GM23338 (cell line): ENCODE measurements around the gene TMC2. TPM values are rescaled to one million over a fixed set of nuclear protein-coding genes. Genes with fewer than 3 reads are reported as not detected.

Source experiments
- ATAC-seq: fragments of 200-7000 bp; cut with Tn5 transposase; 3 replicates; pipeline ENCODE4 v1.9.1; 2020
- DNase-seq: peaks from one replicate; pipeline ENCODE4 v3.0.0-alpha.2; 2015; ENCODE audit warnings: low spot score
- H2AFZ ChIP-seq: fragments of 200-600 bp; sonication (generic); 2 replicates; pipeline ENCODE4 v1.8.0; 2016; ENCODE audit warnings: antibody characterized with exemption, mild to moderate bottlenecking, moderate library complexity
- H3F3A ChIP-seq: fragments of 200-600 bp; sonication (generic); replicated peaks from 2 replicates; pipeline ENCODE4 v1.8.0; 2017; ENCODE audit warnings: antibody characterized with exemption, mixed run types, low read depth
- H3K27ac ChIP-seq: fragments of 200-600 bp; sonication (generic); 2 replicates; pipeline ENCODE4 v1.6.1; 2016; ENCODE audit warnings: low read depth
- H3K27me3 ChIP-seq: fragments of 200-600 bp; sonication (generic); 2 replicates; pipeline ENCODE4 v1.8.0; 2016; ENCODE audit warnings: mild to moderate bottlenecking, mixed run types, moderate library complexity; ENCODE audit not compliant: insufficient read depth
- H3K36me3 ChIP-seq: fragments of 200-600 bp; sonication (generic); 2 replicates; pipeline ENCODE4 v1.8.0; 2016; ENCODE audit warnings: mild to moderate bottlenecking; ENCODE audit not compliant: insufficient read depth
- H3K4me1 ChIP-seq: fragments of 200-600 bp; sonication (generic); 2 replicates; pipeline ENCODE4 v1.8.0; 2016; ENCODE audit warnings: mild to moderate bottlenecking, moderate library complexity; ENCODE audit not compliant: insufficient read depth
- H3K4me2 ChIP-seq: fragments of 200-600 bp; sonication (generic); 2 replicates; pipeline ENCODE4 v1.7.1; 2017; ENCODE audit warnings: mixed run types
- H3K4me3 ChIP-seq: fragments of 200-600 bp; sonication (generic); 2 replicates; pipeline ENCODE4 v1.6.1; 2016; ENCODE audit warnings: mixed run types
- H3K79me2 ChIP-seq: fragments of 200-600 bp; sonication (generic); replicated peaks from 2 replicates; pipeline ENCODE4 v1.8.0; 2017; ENCODE audit warnings: mild to moderate bottlenecking; ENCODE audit not compliant: insufficient read depth
- H3K9me2 ChIP-seq: fragments of 200-600 bp; sonication (generic); 2 replicates; pipeline ENCODE4 v1.8.0; 2017; ENCODE audit not compliant: insufficient read depth
- H4K20me1 ChIP-seq: fragments of 200-600 bp; sonication (generic); replicated peaks from 2 replicates; pipeline ENCODE4 v1.8.0; 2017; ENCODE audit warnings: mild to moderate bottlenecking; ENCODE audit not compliant: insufficient read depth
- H3K27ac Mint-ChIP-seq: 2 replicates; pipeline ENCODE4 v1.8.0; 2020; ENCODE audit warnings: inconsistent platforms, mild to moderate bottlenecking, moderate library complexity, mixed read lengths
- H3K27me3 Mint-ChIP-seq: 3 replicates; pipeline ENCODE4 v1.8.0; 2022; ENCODE audit warnings: low read depth, mild to moderate bottlenecking, moderate library complexity, mixed read lengths, inconsistent platforms; ENCODE audit not compliant: insufficient read depth, poor library complexity
- H3K36me3 Mint-ChIP-seq: 3 replicates; pipeline ENCODE4 v1.8.0; 2021; ENCODE audit warnings: low read depth, mild to moderate bottlenecking, inconsistent platforms, moderate library complexity, mixed read lengths
- H3K4me1 Mint-ChIP-seq: 3 replicates; pipeline ENCODE4 v1.8.0; 2020; ENCODE audit warnings: mild to moderate bottlenecking, inconsistent platforms, mixed read lengths
- H3K4me3 Mint-ChIP-seq: 3 replicates; pipeline ENCODE4 v1.8.0; 2021; ENCODE audit warnings: moderate library complexity, mild to moderate bottlenecking, inconsistent platforms, mixed read lengths
- H3K9me3 Mint-ChIP-seq: 3 replicates; pipeline ENCODE4 v1.8.0; 2020; ENCODE audit warnings: moderate library complexity, mild to moderate bottlenecking, inconsistent platforms, mixed read lengths
- CREB1 ChIP-seq: fragments of 250-450 bp; sonication (Bioruptor Pico); IDR thresholded peaks from 2 replicates; pipeline ENCODE4 v1.5.0; 2020; ENCODE audit warnings: low read depth, mild to moderate bottlenecking, moderate library complexity
- CTCF ChIP-seq, 2 experiments: fragments of 200-600 bp in 1 of 2; sonication (generic) in 1 of 2; conservative IDR thresholded peaks; 2 replicates each; pipeline versions ENCODE4 v1.5.1 to v1.6.1; 2016 to 2017; ENCODE audit warnings: antibody characterized with exemption in 2 of 2, low read depth in 2 of 2, mild to moderate bottlenecking in 2 of 2, moderate library complexity in 1 of 2
- ETS1 ChIP-seq: IDR thresholded peaks from 2 replicates; pipeline ENCODE4 v1.6.1; 2016; ENCODE audit warnings: antibody characterized with exemption
- EZH2 ChIP-seq: fragments of 200-600 bp; sonication (generic); IDR thresholded peaks from one replicate; pipeline ENCODE4 v1.8.0; 2017; ENCODE audit warnings: antibody characterized with exemption, mild to moderate bottlenecking, low read depth; ENCODE audit not compliant: unreplicated experiment
- EZH2phosphoT487 ChIP-seq: fragments of 200-600 bp; sonication (generic); IDR thresholded peaks from one replicate; pipeline ENCODE4 v1.8.1; 2018; ENCODE audit warnings: antibody characterized with exemption; ENCODE audit not compliant: unreplicated experiment
- JUNB ChIP-seq: IDR thresholded peaks from one replicate; pipeline ENCODE4 v1.6.1; 2016; ENCODE audit warnings: antibody characterized with exemption; ENCODE audit not compliant: unreplicated experiment
- NANOG ChIP-seq: IDR thresholded peaks from 2 replicates; pipeline ENCODE4 v1.6.1; 2016; ENCODE audit warnings: antibody characterized with exemption, borderline replicate concordance
- POLR2AphosphoS5 ChIP-seq: IDR thresholded peaks from 2 replicates; pipeline ENCODE4 v1.6.1; 2016; ENCODE audit warnings: antibody characterized with exemption, low read depth
- REST ChIP-seq: IDR thresholded peaks from one replicate; pipeline ENCODE4 v1.6.1; 2018; ENCODE audit warnings: antibody characterized with exemption; ENCODE audit not compliant: unreplicated experiment
- STAT1 ChIP-seq: IDR thresholded peaks from one replicate; pipeline ENCODE4 v1.6.1; 2016; ENCODE audit warnings: antibody characterized with exemption; ENCODE audit not compliant: unreplicated experiment
- ZNF114 ChIP-seq: fragments of 250-450 bp; sonication (Bioruptor Pico); IDR thresholded peaks from 2 replicates; pipeline ENCODE4 v1.5.0; 2020; ENCODE audit warnings: mild to moderate bottlenecking, moderate library complexity
- polyA plus RNA-seq: library from polyadenylated mRNA; unstranded; fragments of >200 nt; fragmentation: Nextera tagmentation; extraction: Ambion mirVana; gene quantifications from 2 replicates; pipeline ENCODE4 v1.2.1, GENCODE V29; 2016
- total RNA-seq: library from RNA; depleted of rRNA; stranded (reverse); fragments of >200 nt; shearing (Covaris generic); gene quantifications from 2 replicates; pipeline ENCODE4 v1.2.3, GENCODE V29; 2014

Gene TMC2
- total and polyA plus RNA-seq, 2 experiments from 2014 or later = not detected

GRCh38 chr20:2538931-2539720, 2.8 kb downstream of the TMC2 start:
- no peak overlapping the region for H2AFZ ChIP-seq
- no peak overlapping the region for H3K27ac Mint-ChIP-seq

GRCh38 chr20:2541940-2542339, 5.6 kb downstream of the TMC2 start:
- Mint-ChIP-seq H3K36me3 (no peaks in the 10 kb centered on the region), H3K9me3 (no peaks in the 10 kb centered on the region), H3K27me3 (peaks cover 8% of the 10 kb centered on the region), H3K4me3 (no peak overlapping the region), H3K4me1 (no peaks in the 10 kb centered on the region; the same call in 2 of the 3 replicates), H3K27ac (no peak overlapping the region)
- no peaks in the 10 kb centered on the region for H3K4me1 ChIP-seq
- no peak overlapping the region for H2AFZ ChIP-seq
- H3K27me3 ChIP-seq = peaks cover 13% of the 10 kb centered on the region
- no peak for DNase-seq
- no peaks in the 10 kb centered on the region for H3F3A ChIP-seq
- H4K20me1 ChIP-seq = no peaks in the 10 kb centered on the region; the same call in 1 of the 2 replicates
- no peaks in the 10 kb centered on the region for H3K79me2 ChIP-seq
- no peak overlapping the region for H3K4me2 ChIP-seq
- H3K4me3 ChIP-seq = no peak overlapping the region
- ATAC-seq = no peak
- H3K27ac ChIP-seq = no peak overlapping the region
- H3K36me3 ChIP-seq = no peaks in the 10 kb centered on the region
- peaks cover 10% of the 10 kb centered on the region; the same call in 1 of the 2 replicates for H3K9me2 ChIP-seq
- no peak for TF ChIP-seq CTCF (conservative IDR thresholded peaks at IDR 0.05; ENCODE audit: low read depth in 2 of 2)
- TF ChIP-seq REST = no peak
- TF ChIP-seq NANOG = no peak
- TF ChIP-seq EZH2 = no peak
- no peak for TF ChIP-seq EZH2phosphoT487
- no peak for TF ChIP-seq ZNF114 (CRISPR knock-in tag)
- TF ChIP-seq ETS1 = no peak
- no peak for TF ChIP-seq POLR2AphosphoS5
- no peak for TF ChIP-seq JUNB
- no peak for TF ChIP-seq STAT1
- TF ChIP-seq CREB1 (CRISPR knock-in tag) = no peak

More at GRCh38 chr20:2538931-2539720, 2.8 kb downstream of the TMC2 start:
- Mint-ChIP-seq H3K4me1 (peaks cover 8% of the 10 kb centered on the region), H3K9me3 (no peaks in the 10 kb centered on the region; the same call in 2 of the 3 replicates), H3K4me3 (no peak overlapping the region), H3K27me3 (peaks cover 18% of the 10 kb centered on the region), H3K36me3 (no peaks in the 10 kb centered on the region)
- no peak for ATAC-seq
- TF ChIP-seq NANOG = no peak
- Histone ChIP-seq H3K27me3 (no peaks in the 10 kb centered on the region), H3K4me3 (no peak overlapping the region), H3K79me2 (no peaks in the 10 kb centered on the region), H3K27ac (no peak overlapping the region), H3F3A (no peaks in the 10 kb centered on the region), H3K36me3 (no peaks in the 10 kb centered on the region), H3K4me2 (no peak overlapping the region), H3K9me2 (no peaks in the 10 kb centered on the region), H3K4me1 (peaks cover 5% of the 10 kb centered on the region; the same call in 1 of the 2 replicates), H4K20me1 (no peaks in the 10 kb centered on the region)
- no peak for DNase-seq
